Tibial nerve (tissue), 4 donors: ENCODE data around the gene SF1. TPM values are rescaled to one million over a fixed set of nuclear protein-coding genes. Genes with fewer than 3 reads are reported as not detected.
A peak's percentile ranks its signal among the peaks of the same experiment; 100 is the strongest.

Source experiments
- DNase-seq, 2 donors: peaks; one replicate each; pipeline ENCODE4 v3.0.0-alpha.2; 2019; ENCODE audit warnings: low spot score in 2 of 2
- H3K27ac ChIP-seq, 4 donors: fragments of 200-600 bp; sonication (generic) in 3 of 4; one replicate each; pipeline ENCODE4 v1.5.1; 2017 to 2019; ENCODE audit warnings: mild to moderate bottlenecking in 1 of 4
- H3K27me3 ChIP-seq, 2 donors: fragments of 200-600 bp; sonication (generic) in 1 of 2; one replicate each; pipeline versions ENCODE4 v1.5.1 to v1.6.0; 2017 to 2019
- H3K36me3 ChIP-seq, 3 donors: fragments of 200-600 bp; sonication (generic); one replicate each; pipeline ENCODE4 v1.5.1; 2018 to 2019
- H3K4me1 ChIP-seq, 4 donors: fragments of 200-600 bp; sonication (generic) in 3 of 4; one replicate each; pipeline ENCODE4 v1.5.1; 2017 to 2019
- H3K4me3 ChIP-seq, 4 donors: fragments of 200-600 bp; sonication (generic) in 3 of 4; one replicate each; pipeline ENCODE4 v1.5.1; 2017 to 2019; ENCODE audit warnings: mild to moderate bottlenecking in 1 of 4, moderate library complexity in 1 of 4
- H3K9me3 ChIP-seq, 4 donors: fragments of 200-600 bp; sonication (generic) in 3 of 4; one replicate each; pipeline ENCODE4 v1.5.1; 2017 to 2019
- EP300 ChIP-seq, 2 donors: sonication (generic); formaldehyde crosslinking; IDR thresholded peaks; one replicate each; pipeline ENCODE4 v1.6.1; 2017; ENCODE audit warnings: antibody characterized with exemption in 2 of 2, mild to moderate bottlenecking in 1 of 2
- POLR2A ChIP-seq, 2 donors: fragments of 450-650 bp; IDR thresholded peaks; one replicate each; pipeline ENCODE4 v1.6.1; 2017; ENCODE audit warnings: antibody characterized with exemption in 2 of 2, mild to moderate bottlenecking in 2 of 2, moderate library complexity in 2 of 2
- WGBS, 2 donors: methylation state at CpG; one replicate each; pipeline ENCODE4 v1.1.5; 2018; 5-methylcytosine and 5-hydroxymethylcytosine counted together
- total RNA-seq, 4 donors: library from RNA; depleted of rRNA; stranded (reverse); fragments of >200 nt; gene quantifications; one replicate each; pipeline ENCODE4 v1.1.0, GENCODE V29; 2016
- TF ChIP-seq, protein P1 (sequence below), 5 experiments: fragments of 200-600 bp in 3 of 5; fragments of 450-650 bp in 2 of 5; sonication (generic) in 3 of 5; IDR thresholded peaks; one replicate each; pipeline ENCODE4 v1.5.1; 2016 to 2019; ENCODE audit warnings: antibody characterized with exemption in 5 of 5, mild to moderate bottlenecking in 3 of 5, moderate library complexity in 2 of 5

Gene SF1
- total RNA-seq, 4 donors from 2014 or later: 368 to 416 (median 372) TPM

DNA sequence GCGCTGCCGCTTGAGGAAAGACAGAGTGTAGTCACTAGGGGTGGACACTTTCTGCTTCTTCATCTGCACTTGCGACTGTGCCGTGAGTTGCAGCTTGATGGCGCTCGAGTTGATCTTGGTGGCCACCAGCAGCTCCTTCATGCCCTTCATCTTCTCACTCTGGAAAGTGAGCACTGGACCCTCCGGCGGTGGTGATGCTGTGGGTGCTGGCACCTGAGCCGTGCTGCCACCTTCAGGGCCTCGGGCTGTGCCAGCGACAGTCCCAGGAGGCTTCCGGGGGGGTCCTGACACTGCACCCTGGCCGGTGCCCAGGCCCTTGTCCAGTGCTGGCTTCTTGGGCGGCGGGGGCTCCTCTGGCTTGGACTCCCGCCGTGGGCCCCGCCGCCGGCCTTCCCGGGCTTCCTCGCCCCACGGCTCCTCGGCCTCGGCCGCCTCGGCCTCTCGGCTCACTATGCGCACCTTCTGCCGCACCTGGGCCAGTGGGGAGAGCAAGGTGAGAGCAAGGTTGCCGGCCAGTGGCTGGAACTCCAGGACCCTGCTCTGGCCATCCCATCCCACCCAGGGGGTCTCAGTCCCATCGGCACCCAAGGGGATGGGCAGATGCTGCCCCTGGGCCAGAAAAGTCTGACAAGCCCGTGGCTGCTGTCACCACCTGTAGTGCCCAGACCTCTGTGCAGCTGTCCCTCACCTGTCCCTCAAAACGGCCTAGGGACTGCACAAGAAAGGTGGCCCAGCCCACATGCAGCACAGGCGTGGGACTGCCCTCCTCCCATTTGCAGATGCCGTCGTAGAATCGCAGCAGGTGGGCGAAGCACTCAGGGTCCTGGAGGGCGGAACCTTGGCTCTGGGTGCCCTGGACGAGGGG is 26.2 kb upstream of the SF1 start:
- TF ChIP-seq EP300 (IDR thresholded peaks at IDR 0.05): no peak
- TF ChIP-seq, protein P1, sequence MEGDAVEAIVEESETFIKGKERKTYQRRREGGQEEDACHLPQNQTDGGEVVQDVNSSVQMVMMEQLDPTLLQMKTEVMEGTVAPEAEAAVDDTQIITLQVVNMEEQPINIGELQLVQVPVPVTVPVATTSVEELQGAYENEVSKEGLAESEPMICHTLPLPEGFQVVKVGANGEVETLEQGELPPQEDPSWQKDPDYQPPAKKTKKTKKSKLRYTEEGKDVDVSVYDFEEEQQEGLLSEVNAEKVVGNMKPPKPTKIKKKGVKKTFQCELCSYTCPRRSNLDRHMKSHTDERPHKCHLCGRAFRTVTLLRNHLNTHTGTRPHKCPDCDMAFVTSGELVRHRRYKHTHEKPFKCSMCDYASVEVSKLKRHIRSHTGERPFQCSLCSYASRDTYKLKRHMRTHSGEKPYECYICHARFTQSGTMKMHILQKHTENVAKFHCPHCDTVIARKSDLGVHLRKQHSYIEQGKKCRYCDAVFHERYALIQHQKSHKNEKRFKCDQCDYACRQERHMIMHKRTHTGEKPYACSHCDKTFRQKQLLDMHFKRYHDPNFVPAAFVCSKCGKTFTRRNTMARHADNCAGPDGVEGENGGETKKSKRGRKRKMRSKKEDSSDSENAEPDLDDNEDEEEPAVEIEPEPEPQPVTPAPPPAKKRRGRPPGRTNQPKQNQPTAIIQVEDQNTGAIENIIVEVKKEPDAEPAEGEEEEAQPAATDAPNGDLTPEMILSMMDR (IDR thresholded peaks at IDR 0.05): no peak
- TF ChIP-seq POLR2A (IDR thresholded peaks at IDR 0.05): no peak
- H3K9me3 ChIP-seq: no peaks in the 10 kb centered on the region
- H3K4me1 ChIP-seq: peaks cover 0 to 45% (median 18%) of the 10 kb centered on the region in 4 donors
- peaks cover 0 to 49% (median 0%) of the 10 kb centered on the region in 3 donors for H3K36me3 ChIP-seq
- DNase-seq: no peak
- H3K27me3 ChIP-seq: no peaks in the 10 kb centered on the region
- 90 to 93% methylated on average over 22 to 41 of the region's 41 CpGs for WGBS, 2 donors
- H3K27ac ChIP-seq: peak overlapping the region; percentile 62 to 94 (median 89)
- no peak overlapping the region for H3K4me3 ChIP-seq

DNA sequence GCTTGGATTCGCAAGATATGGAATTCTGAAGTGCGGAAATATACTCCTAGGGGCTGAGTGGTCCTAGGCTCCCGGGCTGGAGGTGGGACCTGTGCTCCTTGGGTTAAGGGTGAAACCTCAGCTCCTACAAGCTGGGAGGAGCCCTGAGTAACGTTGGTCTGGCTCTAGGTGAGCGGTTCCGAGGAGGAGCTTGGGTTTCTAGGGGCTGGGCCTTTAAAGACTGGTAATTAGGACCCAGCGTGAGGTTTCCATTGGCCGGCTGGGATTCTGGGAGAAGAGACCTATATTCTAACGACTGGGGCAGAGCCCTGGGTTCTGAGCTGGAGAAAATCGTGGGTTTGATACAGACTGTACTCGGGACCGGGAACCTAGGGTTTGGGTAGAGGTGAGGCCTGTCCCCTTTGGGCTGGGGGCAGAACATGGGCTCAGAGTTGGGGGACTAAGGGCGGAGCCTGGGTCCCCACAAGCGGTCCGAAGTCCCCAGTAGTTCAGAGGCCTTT is 25.6 kb upstream of the SF1 start:
- Histone ChIP-seq H3K4me3 (peak overlapping the region; percentile 41 to 72 (median 57)), H3K9me3 (no peaks in the 10 kb centered on the region), H3K27me3 (no peaks in the 10 kb centered on the region), H3K27ac (peak overlapping the region; percentile 62 to 94 (median 89)), H3K4me1 (peaks cover 0 to 38% (median 13%) of the 10 kb centered on the region in 4 donors), H3K36me3 (peaks cover 0 to 56% (median 0%) of the 10 kb centered on the region in 3 donors)
- DNase-seq: no peak
- 33 to 43% methylated on average over 15 of the region's 15 CpGs for WGBS, 2 donors
- TF ChIP-seq, protein P1 (IDR thresholded peaks at IDR 0.05): no peak
- TF ChIP-seq POLR2A (IDR thresholded peaks at IDR 0.05) (no peak), EP300 (IDR thresholded peaks at IDR 0.05) (no peak)

DNA sequence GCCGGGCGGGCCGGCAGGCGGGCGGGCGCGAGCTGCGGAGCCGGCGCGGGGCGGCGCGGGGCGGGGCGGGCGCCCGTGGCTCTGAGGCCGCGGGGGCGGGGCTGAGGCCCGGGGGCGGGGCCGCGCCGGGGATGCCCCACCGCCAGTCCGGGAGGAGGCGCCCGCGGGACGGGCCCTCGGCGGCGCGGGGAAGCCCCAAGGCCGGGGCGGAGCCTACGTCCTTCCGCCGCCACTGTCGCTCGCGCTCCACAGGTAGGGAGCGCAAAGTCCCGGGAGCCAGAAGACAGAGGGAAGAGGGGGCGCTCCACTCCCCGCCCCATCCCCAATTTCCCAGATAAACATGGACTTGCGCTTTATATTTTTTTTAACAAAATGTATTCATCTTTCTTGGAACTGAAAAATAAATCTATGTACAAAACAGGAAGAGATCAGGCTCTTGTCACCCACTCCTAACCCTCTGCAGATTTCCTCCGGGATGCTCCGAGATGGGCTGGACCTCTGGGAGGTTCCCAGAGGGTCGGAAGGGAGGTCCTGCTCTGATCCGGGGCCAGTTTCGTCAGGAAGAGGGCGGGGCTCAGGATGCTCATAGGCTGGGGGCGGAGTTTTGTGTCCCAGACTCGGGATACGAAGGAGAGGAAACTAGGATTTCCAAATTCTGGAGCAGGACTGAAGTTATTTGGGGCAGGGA is 25.0 kb upstream of the SF1 start, which contains the start of gene MAP4K2:
Gene MAP4K2, minus strand, starts transcription at position 57 of the 688 bp plus-strand sequence. CDS start 65 bp downstream, outside the sequence.
- Histone ChIP-seq H3K4me3 (peak within 1 kb of the TSS; percentile 41 to 73 (median 70)), H3K9me3 (no peaks in the 10 kb centered on the region), H3K27ac (peak within 1 kb of the TSS; percentile 72 to 94 (median 89)), H3K4me1 (peaks cover 0 to 33% (median 13%) of the 10 kb centered on the region in 4 donors), H3K27me3 (no peaks in the 10 kb centered on the region), H3K36me3 (peaks cover 0 to 60% (median 0%) of the 10 kb centered on the region in 3 donors)
- peak; percentile 83 to 91 for DNase-seq
- TF ChIP-seq, protein P1 (IDR thresholded peaks at IDR 0.05): peak in 4 of 5 experiments; percentile 14 to 49 (median 40)
- no peak for TF ChIP-seq POLR2A (IDR thresholded peaks at IDR 0.05)
- TF ChIP-seq EP300 (IDR thresholded peaks at IDR 0.05): peak; percentile 62 to 64
- 0% methylated on average over 22 to 23 of the region's 58 CpGs for WGBS, 2 donors

DNA sequence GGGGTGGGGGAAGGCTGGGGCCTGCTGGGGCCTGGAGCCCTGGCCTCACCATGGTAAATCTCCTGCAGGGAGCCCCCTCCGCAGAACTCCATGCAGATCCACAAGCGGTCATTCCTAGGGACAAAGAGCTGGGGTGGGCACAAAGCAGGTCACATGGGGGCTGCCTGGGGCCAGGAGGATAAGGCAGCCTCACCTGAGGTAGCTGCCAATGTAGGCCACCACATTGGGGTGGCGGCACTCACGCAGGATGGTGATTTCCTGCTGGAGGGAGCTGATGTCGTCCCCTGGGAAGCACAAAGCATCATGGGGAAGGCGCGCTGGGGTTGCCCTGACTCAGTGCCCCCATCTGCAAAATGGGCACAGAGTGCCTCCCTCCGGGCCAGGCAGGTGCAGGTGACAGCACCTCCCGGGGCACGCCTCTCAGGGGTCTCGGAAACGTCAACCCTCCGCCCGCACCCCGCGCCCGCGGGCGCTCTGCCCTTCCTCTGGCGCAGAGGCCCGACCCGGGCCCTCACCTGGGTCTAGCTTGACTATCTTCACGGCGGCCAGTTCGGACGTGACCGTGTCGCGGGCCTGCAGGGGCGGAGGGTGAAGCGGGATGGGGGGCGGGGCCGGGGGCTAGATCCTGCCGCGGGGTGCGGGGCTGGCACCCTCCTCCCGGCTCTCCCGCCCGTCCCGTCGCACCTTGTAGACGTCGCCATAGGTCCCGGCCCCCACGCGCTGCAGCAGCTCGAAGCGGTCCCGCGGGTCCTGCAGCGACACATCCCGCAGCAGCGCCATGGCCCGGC is 24.2 kb upstream of the SF1 start:
- TF ChIP-seq EP300 (IDR thresholded peaks at IDR 0.05): no peak
- TF ChIP-seq, protein P1 (IDR thresholded peaks at IDR 0.05): no peak
- TF ChIP-seq POLR2A (IDR thresholded peaks at IDR 0.05): no peak
- H3K27me3 ChIP-seq: no peaks in the 10 kb centered on the region
- H3K4me3 ChIP-seq: peak overlapping the region; percentile 41 to 73 (median 70)
- H3K4me1 ChIP-seq: peaks cover 0 to 30% (median 13%) of the 10 kb centered on the region in 4 donors
- peak overlapping the region; percentile 72 to 94 (median 88) for H3K27ac ChIP-seq
- no peaks in the 10 kb centered on the region for H3K9me3 ChIP-seq
- 28 to 60% methylated on average over 4 to 16 of the region's 54 CpGs for WGBS, 2 donors
- peaks cover 0 to 58% (median 0%) of the 10 kb centered on the region in 3 donors for H3K36me3 ChIP-seq
- no peak for DNase-seq
